Dermis microvascular lymphatic vessel endothelial cell (primary cell): ENCODE results near the gene MYH9. TPM values are rescaled to one million over a fixed set of nuclear protein-coding genes. Genes with fewer than 3 reads are reported as not detected.

Experiments used
- DNase-seq, 2 donors: peaks; one replicate each; pipeline versions ENCODE4 v3.0.0 to v3.0.0-alpha.2; 2010; ENCODE audit warnings: low read depth in 2 of 2
- total RNA-seq: library from RNA; depleted of rRNA; stranded (reverse); fragments of >200 nt; gene quantifications from 2 replicates; pipeline ENCODE4 v1.2.1, GENCODE V29; 2014

The MYH9 gene
- total RNA-seq, 1 donor from 2014 or later: 455 TPM

- no peak for DNase-seq
These were observed 154.9 kb downstream of the MYH9 start for GRCh38 chr22:36232715-36233401.

Other genes starting within 250 kb of the MYH9 start
- 118 and 218 TPM in 2 replicates for gene APOL3, start 227.2 kb downstream of the MYH9 start, total RNA-seq
- 3.6 and 7.1 TPM in 2 replicates for gene APOL4, start 186.2 kb downstream of the MYH9 start, total RNA-seq
- gene APOL2, start 148.4 kb downstream of the MYH9 start, total RNA-seq: 37.9 and 62.1 TPM in 2 replicates
- 4.9 and 8.0 TPM in 2 replicates for gene APOL1, start 134.8 kb downstream of the MYH9 start, total RNA-seq
- 15.1 and 27.6 TPM in 2 replicates for gene TXN2, start 93.7 kb upstream of the MYH9 start, total RNA-seq
- 4.0 and 6.8 TPM in 2 replicates for gene FOXRED2, start 119.1 kb upstream of the MYH9 start, total RNA-seq
- gene EIF3D, start 141.2 kb upstream of the MYH9 start, total RNA-seq: 358 and 490 TPM in 2 replicates